Islet precursor cell (in vitro differentiated cells): Measurements from ENCODE around the gene DLG3.

Source experiments
- DNase-seq: peaks from one replicate; pipeline ENCODE4 v3.0.0-alpha.2; 2018

The DLG3 gene

GRCh38 chrX:70437921-70438665 lies 6.5 kb upstream of the DLG3 start:
- DNase-seq, result no peak

GRCh38 chrX:70439016-70439415 lies 5.6 kb upstream of the DLG3 start:
- no peak for DNase-seq

GRCh38 chrX:70442224-70442623 lies 2.4 kb upstream of the DLG3 start:
- no peak for DNase-seq

DNA sequence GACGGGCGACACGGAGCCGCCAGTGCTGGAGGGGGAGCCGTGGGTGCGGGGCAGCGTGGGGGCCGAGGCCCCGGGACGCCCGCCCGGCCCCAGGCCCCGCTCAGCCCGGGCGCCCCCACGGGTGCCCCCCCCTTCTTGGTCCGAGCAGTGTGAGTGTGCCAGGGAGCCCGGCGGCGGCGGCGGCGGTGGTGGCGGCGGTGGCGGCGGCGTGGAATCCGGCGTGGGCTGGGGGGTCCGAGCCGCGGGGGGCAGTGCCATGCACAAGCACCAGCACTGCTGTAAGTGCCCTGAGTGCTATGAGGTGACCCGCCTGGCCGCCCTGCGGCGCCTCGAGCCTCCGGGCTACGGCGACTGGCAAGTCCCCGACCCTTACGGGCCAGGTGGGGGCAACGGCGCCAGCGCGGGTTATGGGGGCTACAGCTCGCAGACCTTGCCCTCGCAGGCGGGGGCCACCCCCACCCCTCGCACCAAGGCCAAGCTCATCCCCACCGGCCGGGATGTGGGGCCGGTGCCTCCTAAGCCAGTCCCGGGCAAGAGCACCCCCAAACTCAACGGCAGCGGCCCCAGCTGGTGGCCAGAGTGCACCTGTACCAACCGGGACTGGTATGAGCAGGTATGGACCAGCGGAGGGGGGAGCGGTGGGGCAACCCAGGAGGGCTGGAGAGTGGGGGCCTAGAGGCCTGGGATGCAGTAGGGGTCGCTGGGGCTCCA lies 466 bp downstream of the DLG3 start:
- no peak for DNase-seq

DNA sequence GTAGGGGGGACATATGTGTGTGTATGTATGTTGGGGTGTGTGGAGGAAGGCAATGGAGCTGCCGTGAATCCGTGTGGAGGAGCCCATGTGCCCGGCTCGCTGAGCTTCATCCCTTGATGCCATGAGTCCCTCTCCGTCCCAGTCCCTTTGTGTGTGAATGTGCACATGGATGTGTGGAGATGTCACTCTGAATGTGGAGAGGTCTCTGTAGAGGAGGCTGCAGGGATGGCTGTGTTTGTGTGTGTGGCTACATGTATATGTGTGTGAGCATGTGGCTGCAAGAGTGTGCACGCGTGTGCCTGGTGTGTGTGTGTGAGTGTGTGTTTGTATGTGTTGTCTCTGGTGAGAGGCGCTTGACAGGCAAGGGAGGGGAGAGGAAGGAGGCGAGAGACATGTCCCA lies 1.3 kb downstream of the DLG3 start:
- no peak for DNase-seq

- DNase-seq, result no peak
These were observed 2.0 kb downstream of the DLG3 start for GRCh38 chrX:70446380-70447350.

DNA sequence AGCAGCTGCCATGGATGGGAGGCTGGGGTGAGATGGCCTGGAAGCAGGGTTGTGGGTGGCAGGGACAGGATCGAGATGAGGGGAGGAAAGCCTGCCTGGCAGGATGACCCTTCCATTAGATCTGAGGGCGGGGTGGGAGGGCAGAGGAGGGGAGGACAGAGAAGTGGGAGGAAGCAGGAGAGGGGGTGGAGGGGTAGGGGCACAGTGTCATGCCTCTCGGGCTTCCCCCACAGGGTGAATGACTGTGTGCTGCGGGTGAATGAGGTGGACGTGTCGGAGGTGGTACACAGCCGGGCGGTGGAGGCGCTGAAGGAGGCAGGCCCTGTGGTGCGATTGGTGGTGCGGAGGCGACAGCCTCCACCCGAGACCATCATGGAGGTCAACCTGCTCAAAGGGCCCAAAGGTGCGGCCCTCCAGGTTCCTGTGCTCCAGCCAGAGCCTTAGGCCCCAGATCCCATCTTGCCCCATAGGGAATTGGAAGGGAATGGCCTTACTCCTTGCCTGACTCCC lies 4.9 kb downstream of the DLG3 start:
- no peak for DNase-seq

DNA sequence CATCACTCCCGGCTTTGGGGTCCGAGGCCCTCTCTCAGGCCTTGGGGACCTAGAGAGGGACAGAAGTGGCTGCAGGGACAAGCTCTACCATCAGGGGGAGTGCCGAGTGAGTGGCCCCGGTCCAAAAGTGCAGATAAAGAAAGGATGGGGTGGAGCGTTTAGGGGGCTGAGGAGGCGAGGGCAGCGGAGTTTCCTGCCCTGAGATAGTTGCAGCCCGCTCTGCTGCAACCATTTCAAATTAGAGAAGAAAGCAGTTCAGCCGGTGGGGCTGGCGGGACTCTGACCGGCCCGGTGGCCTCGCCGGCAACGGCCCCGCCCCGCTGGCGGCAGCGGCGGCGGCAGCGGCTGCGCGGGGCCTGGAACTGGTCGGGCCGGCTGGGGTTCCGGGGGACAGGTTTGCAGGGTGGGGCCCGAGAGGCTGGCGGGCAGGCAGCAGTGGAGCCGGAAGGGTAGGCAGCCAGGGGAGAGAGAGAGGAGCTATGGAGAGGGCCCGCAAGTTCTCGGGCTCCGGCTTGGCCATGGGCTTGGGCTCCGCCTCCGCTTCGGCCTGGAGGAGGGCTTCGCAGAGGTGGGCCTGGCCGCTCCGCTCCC lies 7.6 kb downstream of the DLG3 start:
- peak; percentile 64 for DNase-seq

- no peak for DNase-seq
These were observed 8.5 kb downstream of the DLG3 start for GRCh38 chrX:70453024-70453618.

DNA sequence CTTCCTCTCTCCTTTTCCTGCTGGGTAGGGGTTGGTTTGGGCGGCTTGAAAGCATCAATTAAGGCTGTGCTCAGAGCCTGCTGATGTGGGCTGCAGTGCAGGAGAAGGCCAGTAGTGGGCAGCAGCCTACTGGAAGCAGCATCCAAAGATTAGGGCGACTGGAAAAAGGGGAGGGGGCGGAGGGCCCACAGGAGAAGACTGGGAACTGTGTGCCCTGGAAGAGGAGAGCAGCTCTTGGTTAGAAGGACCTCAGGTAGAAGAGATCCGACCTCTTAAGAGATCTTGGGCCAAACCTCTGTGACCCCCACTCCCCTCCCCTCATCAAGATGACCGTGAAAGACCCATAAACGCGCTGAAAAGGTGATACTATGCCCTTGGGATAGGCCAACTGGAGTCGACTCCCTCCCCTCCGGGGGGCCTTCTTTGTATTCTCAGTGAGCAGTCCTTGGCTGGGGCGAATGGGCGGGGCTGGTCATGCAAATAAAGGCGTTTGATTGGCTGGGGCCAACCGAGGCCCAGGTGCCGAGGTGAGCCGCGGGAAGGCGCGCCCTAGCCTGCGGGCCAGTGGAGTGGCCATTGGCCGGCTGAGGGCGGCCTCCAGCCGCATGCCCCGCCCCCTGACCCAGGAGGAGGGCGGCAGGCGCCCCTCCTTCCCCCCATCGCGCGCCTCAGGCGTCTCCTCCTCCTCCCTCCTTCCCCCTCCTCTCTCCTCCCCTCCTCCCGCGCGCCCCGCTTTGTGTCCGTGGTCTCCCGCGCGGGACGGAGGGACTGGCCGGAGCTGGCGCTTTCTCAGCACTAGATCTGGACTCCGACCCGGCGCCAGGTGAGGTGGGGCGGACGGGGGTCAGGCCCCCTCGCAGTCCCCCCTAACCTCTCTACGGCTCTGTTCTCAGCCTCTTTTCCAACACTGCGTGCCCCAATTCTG lies 10.1 kb downstream of the DLG3 start:
- DNase-seq, result peak; percentile 97

- DNase-seq, result no peak
These were observed 10.9 kb downstream of the DLG3 start for GRCh38 chrX:70455366-70456202.

GRCh38 chrX:70456256-70456655 lies 11.6 kb downstream of the DLG3 start:
- no peak for DNase-seq

- DNase-seq, result no peak
These were observed 16.4 kb downstream of the DLG3 start for GRCh38 chrX:70461026-70461425.

DNA sequence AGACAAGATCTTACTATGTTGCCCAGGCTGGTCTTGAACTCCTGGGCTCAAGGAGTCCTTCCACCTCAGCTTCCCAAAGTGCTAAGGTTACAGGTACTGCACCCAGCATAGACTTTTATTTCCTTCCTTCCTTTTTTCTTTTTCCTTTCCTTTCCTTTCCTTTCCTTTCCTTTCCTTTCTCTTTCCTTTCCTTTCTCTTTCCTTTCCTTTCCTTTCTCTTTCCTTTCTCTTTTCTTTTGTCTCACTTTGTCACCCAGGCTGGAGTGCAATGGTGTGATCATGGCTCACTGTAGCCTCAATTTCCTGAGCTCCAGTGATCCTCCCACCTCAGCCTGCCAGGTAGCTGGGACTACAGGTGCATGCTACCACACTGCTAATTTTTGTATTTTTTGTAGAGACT lies 19.4 kb downstream of the DLG3 start:
- no peak for DNase-seq

DNA sequence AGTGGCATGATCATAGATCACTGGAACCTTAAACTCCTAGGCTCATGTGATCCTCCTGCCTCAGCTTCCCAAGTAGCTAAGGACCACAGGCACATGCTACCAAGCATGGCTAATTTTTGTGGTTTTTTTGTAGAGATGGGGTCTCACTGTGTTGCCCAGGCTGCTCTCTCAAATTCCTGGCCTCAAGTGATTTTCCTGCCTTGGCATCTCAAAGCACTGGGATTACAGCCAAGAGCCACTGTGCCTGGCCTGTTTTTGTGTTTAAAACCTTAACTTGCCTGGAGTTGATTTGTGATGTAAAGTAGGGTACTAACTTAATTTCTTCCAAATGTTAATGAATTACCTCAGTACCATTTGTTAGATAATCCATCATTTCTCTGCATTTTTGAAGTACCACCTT lies 22.3 kb downstream of the DLG3 start:
- no peak for DNase-seq

- no peak for DNase-seq
These were observed 24.1 kb downstream of the DLG3 start for GRCh38 chrX:70468709-70469108.

GRCh38 chrX:70470850-70471289 lies 26.2 kb downstream of the DLG3 start:
- DNase-seq, result no peak

- DNase-seq, result no peak
These were observed 31.7 kb downstream of the DLG3 start for GRCh38 chrX:70476166-70476933.
